Measurements from ENCODE around the gene DCHS1.

DNA sequence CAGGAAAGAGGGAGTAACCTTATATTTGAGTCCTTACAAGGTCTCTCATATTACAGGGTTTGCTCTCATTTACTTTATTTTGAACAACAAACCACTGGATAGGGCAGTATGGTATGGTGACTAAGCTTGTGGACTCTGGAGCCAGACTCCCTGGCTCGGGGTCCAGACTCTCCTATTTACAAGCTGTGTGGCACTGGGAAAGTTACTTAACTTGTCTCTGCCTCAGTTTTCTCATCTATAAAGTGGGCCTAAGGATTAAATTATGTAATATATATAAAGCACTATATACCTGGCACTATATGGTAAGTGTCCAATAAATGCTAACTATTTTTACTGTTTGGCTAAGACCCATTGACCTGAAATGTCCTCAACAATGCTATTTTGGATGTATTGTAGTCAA, 1.7 kb upstream of the DCHS1 start:
- no peak for TF ChIP-seq FOXK2 (IDR thresholded peaks at IDR 0.05)
- TF ChIP-seq HDGF (IDR thresholded peaks at IDR 0.05; ENCODE audit: borderline replicate concordance), result no peak
- TF ChIP-seq SUZ12 (IDR thresholded peaks at IDR 0.05), result no peak
